Body of pancreas (tissue), 4 donors: ENCODE data around the gene DTNBP1. TPM values are rescaled to one million over a fixed set of nuclear protein-coding genes. Genes with fewer than 3 reads are reported as not detected.

Source experiments
- ATAC-seq: fragments of 150-250 bp; one replicate; pipeline ENCODE4 v1.9.1; 2016
- DNase-seq, 4 donors: peaks; one replicate each; pipeline ENCODE4 v3.0.0-alpha.2; 2019
- H3K27ac ChIP-seq, 4 donors: fragments of 200-600 bp; sonication (generic); 1 replicate in 3 of 4; 2 replicates in 1 of 4; pipeline versions ENCODE4 v1.5.1 to v1.6.1; 2016 to 2019; ENCODE audit warnings: mild to moderate bottlenecking in 1 of 4, mixed read lengths in 1 of 4, moderate library complexity in 1 of 4
- H3K27me3 ChIP-seq, 2 donors: fragments of 200-600 bp; sonication (generic); one replicate each; pipeline ENCODE4 v1.6.0; 2016; ENCODE audit warnings: mild to moderate bottlenecking in 1 of 2
- H3K36me3 ChIP-seq, 2 donors: fragments of 200-600 bp; sonication (generic); replicated peaks in 1 of 2; 2 replicates each; pipeline ENCODE4 v1.5.1; 2016; ENCODE audit warnings: low read depth in 2 of 2; ENCODE audit not compliant: insufficient read depth in 1 of 2
- H3K4me1 ChIP-seq: fragments of 200-600 bp; sonication (generic); one replicate; pipeline ENCODE4 v1.6.0; 2016
- H3K4me3 ChIP-seq, 2 donors: fragments of 200-600 bp; sonication (generic); 1 replicate in 1 of 2; 2 replicates in 1 of 2; pipeline ENCODE4 v1.5.1; 2016 to 2019
- H3K9me3 ChIP-seq, 3 donors: fragments of 200-600 bp; sonication (generic); 1 replicate in 2 of 3; 2 replicates in 1 of 3; pipeline ENCODE4 v1.5.1; 2016
- POLR2A ChIP-seq, 3 donors: fragments of 450-650 bp; IDR thresholded peaks; one replicate each; pipeline ENCODE4 v1.6.1; 2016; ENCODE audit warnings: antibody characterized with exemption in 3 of 3, mild to moderate bottlenecking in 2 of 3
- WGBS, 2 donors: methylation state at CpG; one replicate each; pipeline ENCODE4 v1.1.5; 2017; 5-methylcytosine and 5-hydroxymethylcytosine counted together
- intact Hi-C: fragments of 100-400 bp; cut with DNase I; formaldehyde crosslinking; loops from one replicate; pipeline ENCODE4 v1.15.1; 2023
- small RNA-seq: library from RNA; depleted of rRNA; stranded (forward); fragments of <200 nt; gene quantifications from one replicate; pipeline ENCODE3, GENCODE V24; 2016
- total RNA-seq, 2 donors: library from RNA; depleted of rRNA; stranded (reverse); fragments of >200 nt; gene quantifications; one replicate each; pipeline ENCODE4 v1.1.0, GENCODE V29; 2016
- TF ChIP-seq, protein P1 (sequence below), 7 experiments: fragments of 450-650 bp in 4 of 7; fragments of 200-600 bp in 3 of 7; sonication (generic) in 3 of 7; IDR thresholded peaks; one replicate each; pipeline ENCODE4 v1.5.1; 2016 to 2019; ENCODE audit warnings: antibody characterized with exemption in 7 of 7

Gene DTNBP1
- total RNA-seq, 2 donors from 2014 or later, result 3.3 to 5.2 TPM

DNA sequence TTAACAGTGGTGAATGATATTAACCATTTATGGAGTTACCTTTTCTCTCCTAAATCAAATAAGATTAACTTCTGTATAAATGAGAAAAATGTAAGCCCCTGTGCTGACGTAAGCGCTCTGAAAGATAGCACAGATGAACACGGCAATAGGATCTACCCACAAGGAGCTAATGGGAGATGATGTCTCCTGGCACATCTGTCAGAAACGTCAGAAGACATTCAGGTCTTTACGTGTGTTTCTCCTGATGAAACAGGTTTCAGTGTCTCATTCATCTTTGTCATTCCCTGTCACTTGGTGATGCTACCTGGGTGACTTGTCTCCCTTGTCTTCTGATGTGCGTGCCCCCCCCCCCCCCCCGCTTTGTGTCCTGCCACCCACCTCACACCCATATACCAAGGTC lies 189.7 kb downstream of the DTNBP1 start:
- no peak overlapping the region for H3K27ac ChIP-seq
- H3K27me3 ChIP-seq, result no peaks in the 10 kb centered on the region
- DNase-seq (no peak), ATAC-seq (no peak)
- H3K4me1 ChIP-seq, result peaks cover 4% of the 10 kb centered on the region
- H3K4me3 ChIP-seq, result no peak overlapping the region
- H3K36me3 ChIP-seq, result peaks cover 0 to 3% of the 10 kb centered on the region in 2 donors
- H3K9me3 ChIP-seq, result no peaks in the 10 kb centered on the region
- TF ChIP-seq, protein P1, sequence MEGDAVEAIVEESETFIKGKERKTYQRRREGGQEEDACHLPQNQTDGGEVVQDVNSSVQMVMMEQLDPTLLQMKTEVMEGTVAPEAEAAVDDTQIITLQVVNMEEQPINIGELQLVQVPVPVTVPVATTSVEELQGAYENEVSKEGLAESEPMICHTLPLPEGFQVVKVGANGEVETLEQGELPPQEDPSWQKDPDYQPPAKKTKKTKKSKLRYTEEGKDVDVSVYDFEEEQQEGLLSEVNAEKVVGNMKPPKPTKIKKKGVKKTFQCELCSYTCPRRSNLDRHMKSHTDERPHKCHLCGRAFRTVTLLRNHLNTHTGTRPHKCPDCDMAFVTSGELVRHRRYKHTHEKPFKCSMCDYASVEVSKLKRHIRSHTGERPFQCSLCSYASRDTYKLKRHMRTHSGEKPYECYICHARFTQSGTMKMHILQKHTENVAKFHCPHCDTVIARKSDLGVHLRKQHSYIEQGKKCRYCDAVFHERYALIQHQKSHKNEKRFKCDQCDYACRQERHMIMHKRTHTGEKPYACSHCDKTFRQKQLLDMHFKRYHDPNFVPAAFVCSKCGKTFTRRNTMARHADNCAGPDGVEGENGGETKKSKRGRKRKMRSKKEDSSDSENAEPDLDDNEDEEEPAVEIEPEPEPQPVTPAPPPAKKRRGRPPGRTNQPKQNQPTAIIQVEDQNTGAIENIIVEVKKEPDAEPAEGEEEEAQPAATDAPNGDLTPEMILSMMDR (IDR thresholded peaks at IDR 0.05), result no peak
- TF ChIP-seq POLR2A (IDR thresholded peaks at IDR 0.05), result no peak
- intact Hi-C loops, result no loop called here
- WGBS, 2 donors, result 69 to 75% methylated on average over 7 of the region's 7 CpGs

Small RNA genes lying within 50 kb of the gene (small RNA-seq; reads per million reads assigned to genes)
- gene RF00001, result not detected
